ENCODE results near the gene MEF2C.

- TF ChIP-seq CTCF (conservative IDR thresholded peaks at IDR 0.05 in 1 of 2, IDR thresholded peaks at IDR 0.05 in 1 of 2; ENCODE audit: low read depth in 1 of 2, low read length in 2 of 2) (no peak), EZH2 (IDR thresholded peaks at IDR 0.05; ENCODE audit: low read length, missing control alignments) (no peak)
These were observed 124.8 kb downstream of the MEF2C start for GRCh38 chr5:88758184-88758583.
